Nephron progenitor cell (in vitro differentiated cells): ENCODE measurements around the gene OTUD3.
"Not testable (repeated sequence)": the region's sequence is repeated elsewhere in the genome, so short reads cannot be mapped to it uniquely, and the experiment has no call there.

ENCODE experiments used
- DNase-seq: peaks from one replicate; pipeline ENCODE4 v3.0.0; 2021
- H3K27ac Mint-ChIP-seq: 2 replicates; pipeline ENCODE4 v1.8.0; 2021; ENCODE audit warnings: mild to moderate bottlenecking, moderate library complexity, mixed read lengths
- H3K27me3 Mint-ChIP-seq: 2 replicates; pipeline ENCODE4 v1.8.0; 2021; ENCODE audit warnings: mild to moderate bottlenecking, low read depth, mixed read lengths; ENCODE audit not compliant: poor library complexity
- H3K36me3 Mint-ChIP-seq: 2 replicates; pipeline ENCODE4 v1.8.0; 2021; ENCODE audit warnings: low read depth, mixed read lengths
- H3K4me1 Mint-ChIP-seq: 2 replicates; pipeline ENCODE4 v1.8.0; 2021; ENCODE audit warnings: mixed read lengths
- H3K4me3 Mint-ChIP-seq: 2 replicates; pipeline ENCODE4 v1.8.0; 2021; ENCODE audit warnings: mild to moderate bottlenecking, moderate library complexity, mixed read lengths
- H3K9me3 Mint-ChIP-seq: 2 replicates; pipeline ENCODE4 v1.8.0; 2021; ENCODE audit warnings: mild to moderate bottlenecking, moderate library complexity, mixed read lengths
- TF ChIP-seq, protein P1 (sequence below): fragments of 200-600 bp; sonication (generic); IDR thresholded peaks from 2 replicates; pipeline ENCODE4 v1.5.0; 2021; ENCODE audit warnings: antibody characterized with exemption

OTUD3 gene

DNA sequence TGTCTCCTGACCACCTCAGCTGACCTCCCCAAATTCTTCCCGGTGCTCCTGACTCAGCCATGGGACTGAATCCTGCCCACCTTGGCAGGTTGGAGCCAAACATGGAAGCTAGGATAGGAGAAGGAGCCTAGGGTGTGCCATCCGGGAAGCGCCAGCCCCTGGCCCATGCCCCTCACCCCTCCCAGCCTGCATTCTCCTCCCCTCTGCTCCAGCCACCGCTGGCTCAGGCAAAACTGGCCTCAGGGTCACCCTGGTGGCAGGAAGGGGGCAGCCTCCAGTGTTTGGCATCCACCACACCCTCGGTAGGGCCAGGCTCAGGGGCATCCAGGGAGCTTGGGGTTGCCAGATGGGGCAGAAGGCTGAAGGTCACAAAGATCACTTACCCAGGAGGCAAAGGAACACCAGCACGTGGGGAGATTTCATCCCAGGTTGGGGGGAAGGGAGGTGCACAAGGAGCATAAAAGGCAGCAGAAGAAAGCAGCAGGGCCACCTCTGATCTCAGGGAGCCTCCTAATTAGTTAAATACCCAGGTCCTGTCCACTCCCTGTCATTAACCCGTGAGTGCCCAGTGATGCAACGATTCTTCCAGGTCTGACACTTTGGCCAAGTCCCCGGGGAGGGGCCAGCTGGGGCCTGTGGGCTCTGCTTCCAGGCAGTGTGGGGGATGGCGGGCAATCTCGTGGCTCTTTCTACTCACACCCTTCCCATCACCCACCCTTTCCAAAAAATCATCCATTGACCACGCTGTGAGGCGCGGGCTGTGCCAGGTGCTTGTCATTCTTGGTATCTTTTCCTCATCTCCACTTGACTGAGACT, 41.1 kb downstream of the OTUD3 start, which contains the start of gene PLA2G2E:
Gene PLA2G2E, minus strand, starts transcription at position 481 of the 816 bp plus-strand sequence. Its CDS starts 58 bp downstream, at position 423.
- TF ChIP-seq, protein P1, sequence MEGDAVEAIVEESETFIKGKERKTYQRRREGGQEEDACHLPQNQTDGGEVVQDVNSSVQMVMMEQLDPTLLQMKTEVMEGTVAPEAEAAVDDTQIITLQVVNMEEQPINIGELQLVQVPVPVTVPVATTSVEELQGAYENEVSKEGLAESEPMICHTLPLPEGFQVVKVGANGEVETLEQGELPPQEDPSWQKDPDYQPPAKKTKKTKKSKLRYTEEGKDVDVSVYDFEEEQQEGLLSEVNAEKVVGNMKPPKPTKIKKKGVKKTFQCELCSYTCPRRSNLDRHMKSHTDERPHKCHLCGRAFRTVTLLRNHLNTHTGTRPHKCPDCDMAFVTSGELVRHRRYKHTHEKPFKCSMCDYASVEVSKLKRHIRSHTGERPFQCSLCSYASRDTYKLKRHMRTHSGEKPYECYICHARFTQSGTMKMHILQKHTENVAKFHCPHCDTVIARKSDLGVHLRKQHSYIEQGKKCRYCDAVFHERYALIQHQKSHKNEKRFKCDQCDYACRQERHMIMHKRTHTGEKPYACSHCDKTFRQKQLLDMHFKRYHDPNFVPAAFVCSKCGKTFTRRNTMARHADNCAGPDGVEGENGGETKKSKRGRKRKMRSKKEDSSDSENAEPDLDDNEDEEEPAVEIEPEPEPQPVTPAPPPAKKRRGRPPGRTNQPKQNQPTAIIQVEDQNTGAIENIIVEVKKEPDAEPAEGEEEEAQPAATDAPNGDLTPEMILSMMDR, result no peak
- H3K4me1 Mint-ChIP-seq, result peaks cover 34% of the 10 kb centered on the region
- peaks cover 7% of the 10 kb centered on the region for H3K27me3 Mint-ChIP-seq
- no peaks in the 10 kb centered on the region for H3K36me3 Mint-ChIP-seq
- no peak within 1 kb of the TSS for H3K27ac Mint-ChIP-seq
- DNase-seq, result peak; percentile 16
- peaks cover 3% of the 10 kb centered on the region for H3K9me3 Mint-ChIP-seq
- H3K4me3 Mint-ChIP-seq, result no peak within 1 kb of the TSS

DNA sequence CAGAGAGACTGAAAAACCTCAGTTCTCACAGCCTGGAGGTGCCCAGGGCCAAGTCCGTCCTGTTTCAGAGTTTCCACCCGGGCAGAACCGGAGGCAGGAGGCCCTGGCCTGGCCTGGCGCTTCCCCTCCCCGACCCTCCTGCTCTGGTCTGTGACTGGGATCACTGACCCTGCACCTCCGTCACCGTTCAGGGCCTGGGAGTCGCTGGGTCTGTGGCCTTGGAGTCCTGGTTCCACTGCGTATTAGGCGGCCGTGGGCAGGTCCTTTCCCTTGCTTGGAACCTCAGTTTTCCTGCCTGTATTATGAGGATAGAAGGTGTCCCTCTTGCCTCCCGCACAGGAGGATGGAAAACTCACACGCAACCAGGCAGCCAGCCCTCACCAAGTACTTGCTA, 41.8 kb downstream of the OTUD3 start:
- peaks cover 3% of the 10 kb centered on the region for H3K9me3 Mint-ChIP-seq

DNA sequence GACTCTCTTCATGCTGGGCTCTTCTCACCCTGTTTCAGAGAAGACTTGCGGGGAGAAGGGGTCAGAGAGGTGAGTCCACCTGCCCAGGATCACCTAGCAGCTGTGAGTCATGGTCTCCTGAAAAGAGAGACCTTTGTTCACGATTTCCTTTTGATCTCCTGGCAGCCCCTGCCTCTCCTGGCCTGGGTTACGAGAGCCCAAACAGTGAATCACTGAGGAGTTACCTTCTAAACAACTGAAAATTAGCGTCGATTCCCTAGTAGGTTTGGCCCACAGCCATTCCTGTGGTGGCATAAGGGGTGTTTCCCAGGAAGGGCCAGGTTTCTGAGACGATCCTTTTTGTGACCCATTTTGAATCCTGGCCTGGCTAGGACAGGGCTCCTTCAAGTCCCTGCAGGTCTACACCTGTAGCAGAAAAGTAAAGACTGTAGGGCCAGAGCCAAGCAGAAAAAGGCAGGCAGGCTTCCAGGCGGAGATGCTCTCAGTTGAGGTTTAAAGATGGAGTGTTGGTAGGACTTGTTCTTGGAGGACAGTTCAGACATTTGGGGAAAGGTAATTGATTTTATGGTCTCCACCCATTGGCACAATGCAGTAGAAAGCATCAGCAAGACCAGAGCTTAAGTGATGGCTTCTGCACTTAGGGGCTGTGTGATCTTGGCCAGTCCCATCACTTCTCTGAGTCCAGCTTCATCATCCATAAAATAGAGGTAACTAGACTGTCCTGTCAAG, 43.3 kb downstream of the OTUD3 start:
- TF ChIP-seq, protein P1, result no peak
- Mint-ChIP-seq H3K4me1 (peaks cover 34% of the 10 kb centered on the region), H3K36me3 (no peaks in the 10 kb centered on the region), H3K27me3 (peaks cover 3% of the 10 kb centered on the region), H3K27ac (no peak overlapping the region), H3K4me3 (no peak overlapping the region), H3K9me3 (peaks cover 15% of the 10 kb centered on the region)
- DNase-seq, result no peak

More for the DNA sequence above, 41.8 kb downstream of the OTUD3 start:
- H3K27me3 Mint-ChIP-seq, result peaks cover 7% of the 10 kb centered on the region
- no peaks in the 10 kb centered on the region for H3K36me3 Mint-ChIP-seq
- TF ChIP-seq, protein P1, result no peak
- DNase-seq, result peak; percentile 38
- peaks cover 34% of the 10 kb centered on the region for H3K4me1 Mint-ChIP-seq
- H3K4me3 Mint-ChIP-seq, result no peak overlapping the region
- no peak overlapping the region for H3K27ac Mint-ChIP-seq

DNA sequence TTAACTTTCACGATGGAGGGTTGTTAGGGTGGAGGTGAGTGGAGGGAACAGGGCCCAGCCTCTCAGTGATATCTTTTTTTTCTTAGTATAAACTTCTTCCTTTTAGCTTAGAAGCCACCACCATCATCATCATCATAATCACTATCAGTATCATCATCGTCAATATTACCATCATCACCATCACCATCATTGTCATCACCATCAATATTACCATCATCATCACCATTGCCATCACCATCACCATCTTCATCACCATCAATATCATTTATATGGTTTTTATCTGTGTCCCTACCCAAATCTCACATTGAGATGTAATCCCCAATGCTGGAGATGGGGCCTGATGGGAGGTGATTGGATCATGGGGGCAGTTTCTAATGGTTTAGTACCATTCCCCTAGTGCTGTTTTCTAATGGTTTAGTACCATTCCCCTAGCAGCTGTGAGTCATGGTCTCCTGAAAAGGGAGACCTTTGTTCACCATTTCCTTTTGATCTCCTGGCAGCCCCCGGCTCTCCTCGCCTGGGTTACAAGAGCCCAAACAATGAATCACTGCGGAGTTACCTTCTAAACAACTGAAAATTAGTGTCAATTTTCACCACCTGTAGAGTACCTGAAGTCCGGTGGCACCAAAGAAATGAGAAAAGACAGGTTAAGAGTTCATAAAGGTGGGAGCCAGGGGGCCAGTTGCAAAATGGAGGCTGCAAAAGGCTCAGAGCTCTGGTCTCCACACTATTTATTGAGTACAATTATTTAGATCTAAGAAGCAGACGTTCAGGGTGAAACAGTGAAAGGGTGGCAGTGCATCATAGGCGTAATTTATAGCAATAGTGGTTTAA, 44.3 kb downstream of the OTUD3 start:
- H3K4me1 Mint-ChIP-seq, result peaks cover 34% of the 10 kb centered on the region
- no peak for DNase-seq
- no peaks in the 10 kb centered on the region for H3K36me3 Mint-ChIP-seq
- TF ChIP-seq, protein P1, result no peak
- peaks cover 3% of the 10 kb centered on the region for H3K27me3 Mint-ChIP-seq
- H3K27ac Mint-ChIP-seq, result no peak overlapping the region
- H3K4me3 Mint-ChIP-seq, result no peak overlapping the region
- peaks cover 25% of the 10 kb centered on the region for H3K9me3 Mint-ChIP-seq

DNA sequence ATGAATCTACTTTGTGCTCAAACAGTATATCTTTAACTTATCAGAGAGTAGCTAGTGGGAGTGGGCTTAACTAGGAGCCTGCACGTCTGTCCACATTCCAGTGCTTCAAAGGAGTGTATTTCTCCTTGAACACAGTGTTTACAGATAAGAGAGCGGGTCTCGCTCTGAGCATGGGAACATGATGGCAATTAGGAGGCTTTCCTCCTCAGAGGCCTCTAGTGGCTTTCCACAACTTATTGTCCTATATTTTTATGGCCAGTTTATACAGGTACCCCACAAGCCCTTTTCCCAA, 44.9 kb downstream of the OTUD3 start:
- Mint-ChIP-seq H3K4me1 (peaks cover 34% of the 10 kb centered on the region), H3K9me3 (peaks cover 31% of the 10 kb centered on the region)
- DNase-seq, H3K4me3 Mint-ChIP-seq, H3K27ac Mint-ChIP-seq, H3K27me3 Mint-ChIP-seq, H3K36me3 Mint-ChIP-seq: not testable (repeated sequence)

DNA sequence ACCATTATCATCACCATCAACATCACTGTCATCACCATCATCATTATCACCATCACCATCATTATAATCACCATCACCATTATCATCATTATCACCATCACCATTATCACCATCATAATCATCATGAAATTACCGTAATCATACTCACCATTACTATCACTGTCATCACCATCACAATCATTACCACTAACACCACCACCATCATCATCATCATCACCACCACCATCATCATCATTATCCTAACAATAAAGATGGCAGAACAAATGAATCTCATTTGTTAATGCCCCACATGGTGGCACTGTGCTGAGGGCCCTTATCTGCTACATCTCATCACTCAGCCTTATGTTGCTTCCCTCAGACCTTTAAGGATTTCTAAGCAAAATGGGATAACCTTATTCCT, 50.7 kb downstream of the OTUD3 start:
- Mint-ChIP-seq H3K4me3 (no peak overlapping the region), H3K9me3 (peaks cover 44% of the 10 kb centered on the region), H3K27ac (no peak overlapping the region), H3K36me3 (peaks cover 6% of the 10 kb centered on the region), H3K27me3 (peaks cover 3% of the 10 kb centered on the region), H3K4me1 (no peaks in the 10 kb centered on the region)
- TF ChIP-seq, protein P1, result no peak
- DNase-seq, result no peak
